Measurements from ENCODE around the gene WNT6.

Gene WNT6

GRCh38 chr2:218859556-218859987, at the start of gene WNT6:
Gene WNT6, plus strand, starts transcription at chr2:218859805. Its CDS starts 233 bp downstream, at chr2:218860038.
- no peak for DNase-seq (ENCODE audit: low spot score)

- DNase-seq (ENCODE audit: low spot score) = no peak
These were observed 49.3 kb upstream of the WNT6 start for GRCh38 chr2:218810256-218810655.

- no peak for DNase-seq (ENCODE audit: low spot score)
These were observed 48.2 kb upstream of the WNT6 start for GRCh38 chr2:218811382-218811781.

- no peak for DNase-seq (ENCODE audit: low spot score)
These were observed 47.3 kb upstream of the WNT6 start for GRCh38 chr2:218812096-218812815.

GRCh38 chr2:218812861-218813260, 46.7 kb upstream of the WNT6 start:
- DNase-seq (ENCODE audit: low spot score) = no peak

- no peak for DNase-seq (ENCODE audit: low spot score)
These were observed 45.7 kb upstream of the WNT6 start for GRCh38 chr2:218813771-218814460.

- DNase-seq (ENCODE audit: low spot score) = no peak
These were observed 44.9 kb upstream of the WNT6 start for GRCh38 chr2:218814540-218815243.

GRCh38 chr2:218815244-218815637, 44.4 kb upstream of the WNT6 start:
- DNase-seq (ENCODE audit: low spot score) = no peak

- DNase-seq (ENCODE audit: low spot score) = no peak
These were observed 44.0 kb upstream of the WNT6 start for GRCh38 chr2:218815649-218816048.

GRCh38 chr2:218816561-218817011, 43.0 kb upstream of the WNT6 start:
- no peak for DNase-seq (ENCODE audit: low spot score)

GRCh38 chr2:218819093-218819492, 40.5 kb upstream of the WNT6 start:
- DNase-seq (ENCODE audit: low spot score) = no peak

- no peak for DNase-seq (ENCODE audit: low spot score)
These were observed 38.7 kb upstream of the WNT6 start for GRCh38 chr2:218820746-218821369.

GRCh38 chr2:218821605-218822211, 37.9 kb upstream of the WNT6 start:
- no peak for DNase-seq (ENCODE audit: low spot score)

GRCh38 chr2:218822622-218823021, 37.0 kb upstream of the WNT6 start:
- no peak for DNase-seq (ENCODE audit: low spot score)

GRCh38 chr2:218823196-218823855, 36.3 kb upstream of the WNT6 start:
- no peak for DNase-seq (ENCODE audit: low spot score)

GRCh38 chr2:218824004-218824403, 35.6 kb upstream of the WNT6 start:
- DNase-seq (ENCODE audit: low spot score) = no peak

GRCh38 chr2:218826791-218827190, 32.8 kb upstream of the WNT6 start:
- DNase-seq (ENCODE audit: low spot score) = no peak

GRCh38 chr2:218827701-218828476, 31.7 kb upstream of the WNT6 start:
- DNase-seq (ENCODE audit: low spot score) = no peak

- no peak for DNase-seq (ENCODE audit: low spot score)
These were observed 31.2 kb upstream of the WNT6 start for GRCh38 chr2:218828477-218828778.

GRCh38 chr2:218829868-218830451, 29.6 kb upstream of the WNT6 start:
- DNase-seq (ENCODE audit: low spot score) = no peak
